ENCODE data around the gene CD34.

DNA sequence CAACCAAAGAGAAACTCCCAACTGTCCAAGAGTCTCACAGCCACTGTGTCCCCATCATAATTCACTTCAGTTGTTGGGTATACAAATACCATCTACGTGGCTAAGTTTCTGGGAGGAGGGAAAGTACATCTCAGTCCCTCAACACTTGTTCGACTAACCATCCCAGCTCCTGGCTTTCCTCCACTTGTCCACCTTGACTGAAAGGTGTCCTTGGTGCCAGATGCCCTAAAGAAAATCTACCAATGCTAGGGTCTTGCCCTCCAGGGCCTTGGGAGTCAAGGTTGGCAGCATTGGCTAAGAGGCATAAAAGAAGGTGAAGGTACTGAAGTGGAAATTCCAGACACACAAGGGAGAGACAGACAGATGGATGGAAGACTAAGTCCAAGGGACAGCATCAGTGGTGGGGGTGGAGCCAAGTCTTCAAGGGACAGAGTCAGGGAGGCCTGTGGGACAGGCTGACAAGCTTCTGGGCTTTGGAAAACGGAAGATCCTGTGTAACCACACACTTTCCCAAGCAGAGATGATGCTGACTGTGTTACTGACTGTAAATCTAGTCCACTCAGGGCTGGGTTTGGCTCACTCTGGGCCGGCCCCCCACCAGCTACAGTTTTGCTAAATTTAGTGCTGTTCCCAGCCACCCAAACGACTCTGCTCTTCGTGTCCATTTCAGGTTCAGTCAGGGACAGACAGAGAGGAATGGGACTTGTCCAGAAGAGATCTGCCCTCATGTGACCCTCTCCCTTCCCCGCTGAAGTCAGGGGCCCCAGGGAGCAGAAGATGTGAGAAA, 60.1 kb downstream of the CD34 start:
- TF ChIP-seq, protein P1, sequence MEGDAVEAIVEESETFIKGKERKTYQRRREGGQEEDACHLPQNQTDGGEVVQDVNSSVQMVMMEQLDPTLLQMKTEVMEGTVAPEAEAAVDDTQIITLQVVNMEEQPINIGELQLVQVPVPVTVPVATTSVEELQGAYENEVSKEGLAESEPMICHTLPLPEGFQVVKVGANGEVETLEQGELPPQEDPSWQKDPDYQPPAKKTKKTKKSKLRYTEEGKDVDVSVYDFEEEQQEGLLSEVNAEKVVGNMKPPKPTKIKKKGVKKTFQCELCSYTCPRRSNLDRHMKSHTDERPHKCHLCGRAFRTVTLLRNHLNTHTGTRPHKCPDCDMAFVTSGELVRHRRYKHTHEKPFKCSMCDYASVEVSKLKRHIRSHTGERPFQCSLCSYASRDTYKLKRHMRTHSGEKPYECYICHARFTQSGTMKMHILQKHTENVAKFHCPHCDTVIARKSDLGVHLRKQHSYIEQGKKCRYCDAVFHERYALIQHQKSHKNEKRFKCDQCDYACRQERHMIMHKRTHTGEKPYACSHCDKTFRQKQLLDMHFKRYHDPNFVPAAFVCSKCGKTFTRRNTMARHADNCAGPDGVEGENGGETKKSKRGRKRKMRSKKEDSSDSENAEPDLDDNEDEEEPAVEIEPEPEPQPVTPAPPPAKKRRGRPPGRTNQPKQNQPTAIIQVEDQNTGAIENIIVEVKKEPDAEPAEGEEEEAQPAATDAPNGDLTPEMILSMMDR (conservative IDR thresholded peaks at IDR 0.05): no peak
- no peak for TF ChIP-seq EZH2 (IDR thresholded peaks at IDR 0.05; ENCODE audit: low read depth)

Measured in PC-9 (cell line).